GM19397 (cell line): ENCODE data around the gene KRT9.
"Not testable (repeated sequence)": the region's sequence is repeated elsewhere in the genome, so short reads cannot be mapped to it uniquely, and the experiment has no call there.

Experiments
- ATAC-seq: cut with Tn5 transposase; IDR thresholded peaks from one replicate; pipeline ENCODE4 v1.9.1; 2021; ENCODE audit warnings: mild to moderate bottlenecking, moderate library complexity; ENCODE audit not compliant: unreplicated experiment

The KRT9 gene

DNA sequence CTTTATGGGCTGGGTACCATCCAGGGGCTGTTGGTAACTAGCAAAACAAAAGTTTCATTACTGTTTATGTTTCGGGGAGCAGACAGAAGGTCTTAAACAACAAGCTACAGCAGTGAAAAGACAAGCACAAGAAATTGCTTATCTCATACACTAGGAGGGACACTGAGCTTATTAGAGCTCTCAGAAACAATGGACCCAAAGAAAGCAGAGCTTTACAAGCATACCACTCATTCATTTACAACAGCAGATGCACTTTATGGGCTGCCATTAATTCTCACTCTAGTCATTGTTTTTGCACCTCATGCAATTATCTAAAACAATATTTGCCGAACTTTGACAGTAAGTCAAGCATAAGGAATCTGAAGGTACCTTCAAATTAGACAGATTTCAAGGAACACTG, 30.7 kb upstream of the KRT9 start:
- ATAC-seq, result no peak

DNA sequence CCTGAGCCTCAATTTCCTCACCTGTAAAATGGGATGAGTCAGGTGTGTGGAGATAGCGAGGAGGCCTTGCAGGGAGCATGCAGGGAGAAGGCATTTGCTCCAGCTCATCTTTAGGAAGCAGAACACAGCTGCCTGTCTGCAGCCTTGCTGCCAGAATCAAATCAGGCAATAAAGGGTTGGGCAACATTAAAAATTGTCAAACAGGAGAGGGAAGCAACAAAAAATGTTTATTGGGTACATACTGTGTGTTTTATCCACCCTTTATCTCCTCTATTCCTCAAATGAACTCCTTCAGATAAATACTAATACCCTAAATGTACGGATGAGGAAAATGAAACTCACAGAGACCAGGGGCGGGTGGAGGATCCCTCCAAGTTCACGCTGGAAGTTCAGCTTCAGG, 28.5 kb upstream of the KRT9 start:
- ATAC-seq, result no peak

DNA sequence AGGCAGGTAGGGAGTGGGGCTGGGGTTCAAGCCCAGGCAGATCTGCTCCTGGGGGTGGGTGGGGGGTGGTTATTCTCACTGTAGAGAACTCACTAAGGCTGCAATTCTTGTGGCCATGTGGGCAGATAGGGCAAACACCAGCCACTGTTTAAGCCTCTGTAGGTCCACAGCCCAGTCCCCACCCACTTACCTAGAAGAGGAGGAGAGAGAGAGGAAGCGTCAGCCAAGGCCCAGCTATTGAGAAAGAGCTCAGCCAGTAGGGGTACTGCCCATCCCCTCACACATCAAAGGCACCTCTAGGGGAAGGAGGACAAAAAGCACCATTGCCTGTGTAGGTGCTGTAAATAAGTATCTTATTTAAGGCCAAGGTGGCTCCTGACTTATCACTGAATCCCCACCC, 27.8 kb upstream of the KRT9 start:
- ATAC-seq, result no peak

DNA sequence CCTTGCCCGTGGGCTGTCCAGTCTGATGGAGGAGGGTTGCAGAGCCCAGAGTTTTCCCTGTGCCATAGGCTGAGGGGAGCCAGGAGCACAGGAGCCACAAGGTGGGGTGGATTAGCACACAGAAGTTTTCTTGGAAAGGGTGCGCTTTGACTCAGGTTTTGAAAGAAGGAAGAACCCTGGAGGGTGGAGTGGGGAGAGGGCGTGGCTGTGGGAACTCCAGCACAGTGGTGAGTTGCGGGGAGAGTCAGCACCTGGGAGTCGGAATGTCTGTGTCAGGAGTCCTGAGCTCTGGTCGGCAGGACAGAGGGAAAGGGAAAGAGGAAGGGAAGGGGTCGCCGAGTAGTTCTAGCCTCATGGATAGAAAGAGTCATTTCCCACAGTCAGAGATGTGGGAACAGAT, 23.7 kb upstream of the KRT9 start:
- no peak for ATAC-seq

DNA sequence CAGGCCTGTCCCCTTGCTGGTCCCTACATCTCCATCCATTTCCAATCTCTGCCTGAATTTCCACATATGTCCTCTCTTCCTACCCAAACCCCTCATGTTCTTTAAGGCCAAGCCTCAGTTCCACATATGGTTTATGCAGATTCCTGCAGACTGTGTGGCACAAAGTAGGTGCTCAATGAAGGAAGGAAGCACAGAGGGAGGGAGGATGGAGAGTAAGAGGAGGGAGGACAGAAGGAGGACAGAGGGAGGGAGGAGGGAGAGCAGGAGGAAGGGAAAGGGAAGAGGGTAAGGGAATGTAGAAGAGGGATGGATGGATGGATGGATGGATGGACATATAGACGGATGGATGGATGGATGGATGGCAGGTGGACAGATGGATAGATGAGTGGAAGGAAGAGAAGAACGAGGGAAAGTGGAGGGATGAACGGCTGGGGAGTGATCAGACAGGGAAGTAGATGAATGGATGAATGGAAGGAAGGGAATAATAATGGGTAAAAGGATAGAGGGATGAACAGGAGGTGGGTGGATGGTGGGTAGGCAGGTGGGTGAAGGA, 22.6 kb upstream of the KRT9 start:
- no peak for ATAC-seq

DNA sequence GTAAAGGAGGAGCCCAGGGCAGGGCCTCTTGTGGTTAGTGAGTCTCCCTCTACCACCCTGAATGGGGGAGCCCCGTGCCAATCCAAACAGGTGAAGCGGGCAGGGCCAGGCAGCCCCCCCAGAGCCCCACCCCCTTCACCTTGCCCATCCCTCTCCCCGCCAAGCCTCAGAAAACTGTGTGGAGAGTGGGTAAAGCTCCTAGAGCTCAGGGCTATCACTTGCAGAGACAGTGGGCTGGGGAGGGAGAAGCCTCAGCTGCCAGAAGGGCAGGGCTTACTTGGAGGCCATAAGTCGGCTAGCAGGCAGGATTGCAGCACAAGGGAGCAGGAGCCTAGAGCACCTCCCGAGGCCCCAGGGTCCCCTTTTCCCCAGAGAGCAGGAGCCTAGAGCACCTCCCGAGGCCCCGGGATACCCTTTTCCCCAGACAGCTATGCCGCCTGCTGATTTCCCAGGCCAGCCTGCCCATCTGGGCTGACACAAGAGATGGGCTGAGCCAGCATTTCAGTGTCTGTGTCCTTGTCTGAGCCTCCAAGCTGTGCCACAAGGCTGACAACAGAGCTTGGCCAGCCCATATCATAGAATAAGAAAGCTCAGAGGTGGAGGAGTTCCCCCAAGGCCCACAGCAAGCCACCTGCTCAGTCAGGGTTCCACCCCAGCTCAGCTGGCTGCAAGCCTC, 21.6 kb upstream of the KRT9 start:
- ATAC-seq, result no peak

DNA sequence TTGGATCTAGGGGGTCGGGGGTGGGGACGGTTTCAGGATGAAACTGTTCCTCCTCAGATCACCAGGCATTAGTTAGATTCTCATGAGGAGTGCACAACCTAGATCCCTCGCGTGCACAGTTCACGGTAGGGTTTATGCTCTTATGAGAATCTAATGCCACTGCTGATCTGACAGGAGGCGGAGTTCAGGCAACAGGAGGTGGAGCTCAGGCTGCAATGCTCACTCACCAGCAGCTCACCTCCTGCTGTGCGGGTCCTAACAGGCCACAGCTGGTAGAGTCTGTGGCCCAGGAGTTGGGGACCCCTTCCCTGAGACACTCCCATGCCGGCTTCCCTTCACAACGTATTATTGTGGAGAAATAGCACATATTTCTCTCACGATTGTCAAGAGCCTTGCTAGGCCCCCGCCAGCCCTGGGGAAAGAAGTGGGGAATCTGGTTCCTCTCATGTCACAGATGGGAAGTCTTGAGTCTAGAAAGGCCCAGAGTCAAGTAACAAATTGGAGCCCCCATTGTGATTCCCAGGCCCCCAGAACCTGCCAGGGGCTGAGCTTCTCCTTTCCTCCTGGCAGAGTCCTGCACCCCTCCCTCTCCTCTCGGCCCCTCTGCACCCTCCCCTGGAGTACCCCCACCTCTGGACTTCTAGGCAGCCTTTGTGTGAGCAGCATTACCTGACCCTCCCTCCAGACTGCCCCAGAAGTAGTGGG, 20.9 kb upstream of the KRT9 start:
- ATAC-seq, result no peak

DNA sequence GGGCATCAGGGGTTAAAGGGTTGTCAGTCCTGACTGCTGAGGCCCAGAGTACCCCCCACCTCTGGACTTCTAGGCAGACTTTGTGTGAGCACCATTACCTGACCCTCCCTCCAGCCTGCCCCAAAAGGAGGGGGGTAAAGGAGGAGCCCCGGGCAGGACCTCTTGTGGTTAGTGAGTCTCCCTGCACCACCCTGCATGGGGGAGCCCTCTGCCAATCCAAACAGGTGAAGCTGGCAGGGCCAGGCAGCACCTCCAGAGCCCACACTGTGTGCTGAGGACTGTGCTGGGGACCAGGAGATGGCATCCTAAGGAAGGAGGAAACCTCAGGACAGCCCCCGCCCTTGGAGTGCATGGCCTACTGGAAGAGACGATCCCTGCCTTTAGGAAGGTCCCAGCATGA, 17.4 kb upstream of the KRT9 start:
- ATAC-seq, result no peak

DNA sequence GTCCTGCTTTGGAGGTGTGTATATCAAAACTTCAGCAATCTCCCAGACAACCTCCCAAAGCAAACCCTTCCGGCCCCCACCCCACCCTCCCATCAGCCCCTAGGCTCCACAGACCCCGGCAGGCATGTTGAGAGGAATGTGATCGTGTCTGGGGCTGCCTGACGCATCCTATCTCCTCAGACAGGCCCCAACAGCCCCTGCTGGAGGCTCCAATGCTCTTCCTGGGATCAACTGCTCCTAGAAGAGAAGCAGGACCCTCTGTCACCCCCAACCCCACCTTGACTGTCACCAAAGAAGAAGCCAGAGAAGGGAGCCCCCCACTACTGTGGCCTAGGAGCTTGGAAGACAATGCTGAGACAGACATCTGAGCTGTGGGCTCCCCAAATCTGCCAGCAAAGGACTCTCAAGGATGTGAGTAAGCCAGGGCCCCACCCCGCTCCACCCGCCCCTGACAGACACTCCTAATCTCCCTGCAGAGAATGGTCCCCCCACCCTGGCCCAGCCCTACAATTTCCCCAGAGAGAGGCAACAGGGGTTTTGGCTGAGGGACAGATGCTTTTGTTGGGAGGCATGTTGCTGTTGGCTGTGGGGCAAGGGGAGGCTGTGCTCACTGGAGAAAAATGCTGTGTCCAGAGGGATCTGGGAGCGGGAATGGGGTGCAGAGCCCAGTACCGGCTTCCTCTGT, 16.4 kb upstream of the KRT9 start:
- no peak for ATAC-seq

DNA sequence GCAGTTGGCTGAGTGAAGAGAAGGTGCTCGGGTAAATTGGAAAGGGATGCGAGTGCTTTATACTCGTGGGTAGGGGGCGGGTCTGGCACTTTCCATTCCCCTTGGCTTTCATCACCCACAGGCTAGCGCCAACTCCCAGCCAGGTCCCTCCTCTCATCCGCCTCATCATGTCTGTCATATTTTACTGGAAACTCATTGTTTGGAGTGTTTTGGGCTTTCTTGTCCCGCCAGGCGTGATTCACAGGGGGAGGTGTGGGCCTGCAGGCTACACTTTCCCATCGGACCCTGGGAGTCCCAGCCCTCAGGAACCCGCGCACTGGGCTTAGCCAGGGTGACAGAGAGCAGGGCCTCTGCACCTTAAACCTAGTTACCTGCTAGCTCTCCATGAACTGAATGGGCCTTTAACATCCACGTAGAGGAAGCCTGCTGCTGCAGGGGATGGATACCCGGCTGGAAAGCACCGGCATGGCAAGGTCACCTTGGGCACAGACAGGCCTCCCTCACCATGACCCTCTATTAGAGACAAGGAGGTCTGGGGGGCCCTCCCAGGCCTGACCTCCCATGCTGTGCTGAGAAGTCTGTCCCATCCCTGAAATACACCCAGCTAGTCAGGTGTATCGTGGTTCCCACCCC, 15.1 kb upstream of the KRT9 start, which contains the start of gene KRT14:
Gene KRT14, minus strand, starts transcription at position 33 of the 633 bp plus-strand sequence. CDS start 61 bp downstream, outside the sequence.
- no peak for ATAC-seq

DNA sequence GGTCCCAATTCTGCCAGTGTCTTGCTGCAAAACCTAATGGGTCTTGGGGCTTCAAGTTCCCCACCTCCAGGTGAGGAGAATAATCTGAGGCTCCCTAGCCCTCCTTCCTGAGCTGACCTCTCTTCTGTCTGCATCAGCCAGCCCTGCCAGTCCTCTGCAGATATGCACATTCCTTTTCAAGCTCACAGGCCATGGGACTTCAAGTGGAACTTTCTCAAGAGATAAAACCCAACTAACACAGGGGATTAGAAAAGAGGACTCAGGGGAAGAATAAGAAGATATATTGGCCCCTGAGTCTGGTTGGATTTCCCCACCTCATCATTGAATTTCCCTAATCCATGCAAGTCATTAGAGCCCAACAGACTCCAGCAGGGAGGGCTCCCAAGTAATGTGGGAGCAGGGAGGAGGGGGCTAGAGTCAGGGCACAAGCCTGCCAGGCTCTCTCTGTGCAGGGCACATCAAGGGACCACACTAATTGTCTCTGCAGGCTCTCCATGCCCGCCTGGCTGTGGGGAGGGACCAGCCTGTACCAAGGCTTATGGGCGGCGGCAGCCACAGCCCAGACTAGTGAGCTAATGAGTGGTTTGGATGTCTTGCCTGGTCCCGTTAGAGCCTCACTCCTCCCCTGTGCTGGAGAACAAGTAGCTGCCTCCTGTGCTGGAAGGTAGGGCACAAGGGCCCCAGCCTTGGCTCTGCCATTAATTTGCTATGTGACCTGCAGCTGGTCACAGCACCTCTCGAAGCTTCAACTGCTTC, 13.6 kb upstream of the KRT9 start:
- ATAC-seq, result no peak

DNA sequence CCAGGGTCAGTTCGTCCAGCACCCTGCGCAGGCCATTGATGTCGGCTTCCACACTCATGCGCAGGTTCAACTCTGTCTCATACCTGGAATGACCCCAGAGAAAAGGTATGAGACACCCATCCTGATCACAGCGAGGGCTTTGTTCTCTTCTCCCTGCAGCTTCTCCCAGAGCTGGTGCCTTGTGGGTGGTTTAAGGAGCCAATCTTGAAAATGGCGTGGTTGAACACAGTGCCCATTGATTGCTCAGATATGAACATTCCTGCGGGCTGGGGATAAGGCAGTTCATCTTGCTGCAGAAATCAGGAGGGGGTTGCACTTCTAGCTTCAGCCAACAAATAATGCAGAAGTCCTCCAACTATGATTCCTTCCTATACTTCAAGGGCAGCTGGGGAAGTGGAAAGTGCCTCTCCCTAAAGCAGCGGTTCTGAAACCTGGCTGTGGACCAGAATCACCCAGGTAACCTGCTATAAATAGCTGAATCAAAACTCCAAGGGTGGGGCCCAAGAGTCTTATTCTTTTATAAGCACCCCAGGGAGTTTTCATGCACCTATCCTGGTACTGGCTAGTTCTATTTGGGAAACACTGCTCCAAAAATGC, 12.6 kb upstream of the KRT9 start:
- ATAC-seq, result not testable (repeated sequence)

DNA sequence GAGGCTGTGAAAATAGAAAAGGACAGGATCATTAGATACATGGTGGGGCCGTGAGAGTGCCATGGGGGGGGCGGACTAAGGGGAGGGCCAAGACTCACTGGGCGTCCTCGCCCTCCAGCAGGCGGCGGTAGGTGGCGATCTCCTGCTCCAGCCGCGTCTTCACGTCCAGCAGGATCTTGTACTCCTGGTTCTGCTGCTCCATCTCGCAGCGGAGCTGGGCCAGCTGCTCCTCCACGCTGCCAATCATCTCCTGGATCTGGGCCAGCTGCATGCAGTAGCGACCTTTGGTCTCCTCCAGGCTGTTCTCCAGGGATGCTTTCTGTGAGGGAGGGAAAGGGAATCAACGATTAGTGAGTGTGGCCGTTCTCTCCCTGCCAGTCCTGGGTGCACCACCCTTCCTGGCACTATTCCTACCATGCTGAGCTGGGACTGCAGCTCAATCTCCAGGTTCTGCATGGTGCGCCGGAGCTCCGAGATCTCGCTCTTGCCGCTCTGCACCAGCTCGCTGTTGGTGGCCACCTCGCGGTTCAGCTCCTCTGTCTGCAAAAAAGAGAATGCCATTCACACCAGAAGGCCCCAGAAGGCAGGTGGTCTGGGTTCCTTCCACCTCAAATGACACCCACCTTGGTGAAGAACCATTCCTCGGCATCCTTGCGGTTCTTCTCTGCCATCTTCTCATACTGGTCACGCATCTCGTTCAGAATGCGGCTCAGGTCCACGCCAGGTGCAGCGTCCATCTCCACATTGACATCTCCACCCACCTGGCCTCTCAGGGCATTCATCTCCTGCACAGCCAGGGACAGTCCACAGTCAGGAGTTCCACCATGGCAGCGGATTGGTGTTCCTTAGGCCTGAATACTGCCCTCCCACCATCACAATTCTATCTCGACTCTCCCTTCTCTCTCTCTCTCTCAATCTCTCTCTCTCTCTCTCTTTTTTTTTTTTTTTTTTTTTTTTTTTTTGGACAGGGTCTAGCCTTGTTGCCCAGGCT, 11.6 kb upstream of the KRT9 start:
- no peak for ATAC-seq

DNA sequence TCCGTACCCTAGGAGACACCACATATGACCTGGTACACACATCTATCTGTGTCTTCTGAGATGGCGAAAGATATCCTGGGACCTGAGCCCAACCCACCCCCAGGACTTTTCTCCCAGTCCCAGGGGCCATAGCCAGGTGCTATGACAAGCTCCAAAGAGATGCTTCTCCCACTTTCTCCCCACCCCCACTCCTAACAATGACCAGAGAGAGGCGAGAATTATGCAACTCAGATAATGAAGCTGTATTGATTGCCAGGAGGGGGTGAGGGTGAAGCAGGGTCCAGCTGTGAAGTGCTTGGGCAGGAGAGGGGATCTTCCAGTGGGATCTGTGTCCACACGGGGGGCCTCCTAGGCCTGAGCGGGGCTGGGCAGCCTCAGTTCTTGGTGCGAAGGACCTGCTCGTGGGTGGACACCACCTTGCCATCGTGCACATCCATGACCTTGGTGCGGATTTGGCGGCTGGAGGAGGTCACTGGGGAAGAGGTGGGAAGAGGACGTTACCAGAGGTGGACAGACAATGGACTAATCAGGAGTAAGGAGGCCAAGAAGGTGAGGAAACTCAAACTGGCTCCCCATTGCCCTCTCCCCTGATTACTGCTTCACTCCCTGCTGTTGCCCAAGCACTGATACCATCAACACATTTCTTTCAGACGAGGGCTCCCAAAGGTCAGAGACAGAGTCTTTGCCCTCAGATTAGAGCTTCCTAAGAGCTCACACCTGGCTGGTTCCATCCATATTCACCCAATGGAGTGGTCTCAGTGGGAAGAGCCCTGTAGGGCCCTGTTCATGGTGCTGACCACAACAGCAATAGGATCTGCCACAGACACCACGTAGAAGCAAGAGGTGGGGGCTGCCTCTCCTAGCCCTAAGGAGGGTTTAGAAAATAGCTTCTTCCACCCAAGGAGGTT, 10.5 kb upstream of the KRT9 start:
- ATAC-seq, result not testable (repeated sequence)

DNA sequence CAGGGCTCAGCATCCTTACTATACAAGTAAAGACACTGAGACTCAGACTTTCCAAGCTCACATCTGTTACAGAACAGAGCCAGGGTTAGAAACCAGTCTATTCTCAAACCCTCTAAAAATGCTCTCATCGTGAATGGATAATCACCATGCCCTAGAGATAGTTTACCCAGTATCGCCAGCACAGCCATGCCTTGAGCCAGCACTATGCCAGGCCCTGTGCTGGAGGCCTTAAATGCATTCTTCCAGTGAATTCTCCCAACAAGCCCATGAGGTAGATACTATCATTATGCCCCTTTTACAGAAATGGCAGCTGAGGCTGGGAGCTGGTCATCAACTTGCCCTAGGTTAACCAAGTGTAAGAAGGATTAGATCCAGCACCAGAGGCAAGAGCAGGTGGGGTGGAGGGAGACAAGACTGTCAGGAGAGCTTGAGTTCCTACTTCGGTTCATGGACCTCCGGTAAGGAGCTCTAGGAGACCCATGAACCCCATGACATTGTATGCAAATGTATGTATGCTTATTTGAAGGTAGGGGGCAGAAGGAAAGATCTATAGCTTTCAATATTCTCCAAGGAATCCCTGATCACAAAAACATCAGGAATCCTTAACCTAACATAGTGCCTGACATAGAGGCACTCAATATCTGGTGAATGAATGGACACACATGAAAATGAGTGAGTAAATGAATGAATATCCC, 9.7 kb upstream of the KRT9 start:
- ATAC-seq, result no peak

DNA sequence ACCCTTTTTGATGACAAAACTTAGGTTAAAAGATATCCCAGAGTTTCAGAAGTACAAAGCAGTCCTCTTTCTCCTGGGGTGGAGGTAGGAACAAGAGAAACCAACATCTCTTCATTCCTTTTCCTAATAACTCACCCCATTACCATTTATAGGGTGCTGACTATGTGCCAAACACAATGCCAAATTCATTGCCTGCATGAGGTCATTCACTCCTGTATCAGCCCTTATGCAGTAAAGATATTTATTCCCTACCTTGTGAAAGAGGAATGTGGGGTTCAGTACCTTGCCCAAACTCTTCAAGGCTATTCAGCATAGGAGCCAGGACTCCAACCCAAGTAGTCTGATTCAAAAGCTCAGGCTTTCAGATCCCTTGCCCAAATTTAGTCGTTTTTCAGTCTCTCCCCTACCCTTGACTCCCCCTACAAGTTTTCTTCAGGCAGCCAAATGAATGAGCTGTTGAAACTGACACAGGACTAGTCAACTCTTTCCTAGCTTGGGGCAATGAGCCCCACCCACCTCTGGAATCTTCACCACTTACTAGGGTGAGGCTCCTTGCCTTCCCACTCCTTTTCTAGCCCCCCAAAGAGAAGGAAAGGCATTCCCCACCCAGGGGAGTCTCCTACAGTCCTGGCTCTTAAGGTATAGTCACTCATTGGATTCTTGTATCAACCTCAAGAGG, 9.0 kb upstream of the KRT9 start:
- ATAC-seq, result no peak

DNA sequence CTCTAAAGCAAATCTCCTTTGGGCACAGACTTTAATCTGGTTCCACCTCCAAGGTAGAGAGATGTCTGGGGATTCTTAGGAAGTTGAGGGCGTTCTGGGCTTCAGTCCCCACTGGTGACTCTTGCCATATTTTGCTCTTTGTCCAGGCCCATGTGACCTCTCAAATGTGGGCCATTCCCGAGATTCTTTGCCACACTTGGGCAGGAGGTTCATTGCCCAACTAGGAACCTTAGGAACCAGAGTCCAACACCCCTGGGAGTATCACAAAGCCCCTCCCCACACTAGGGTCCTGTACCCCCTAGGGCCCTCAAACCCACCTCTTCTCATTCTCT, 8.4 kb upstream of the KRT9 start:
- no peak for ATAC-seq
